HG02798 (cell line): ENCODE measurements around the gene TRMT6.
A peak's percentile ranks its signal among the peaks of the same experiment; 100 is the strongest.

Experiments used
- ATAC-seq: cut with Tn5 transposase; IDR thresholded peaks from one replicate; pipeline ENCODE4 v1.9.1; 2021; ENCODE audit warnings: mild to moderate bottlenecking; ENCODE audit not compliant: unreplicated experiment, poor library complexity

Gene TRMT6, protein sequence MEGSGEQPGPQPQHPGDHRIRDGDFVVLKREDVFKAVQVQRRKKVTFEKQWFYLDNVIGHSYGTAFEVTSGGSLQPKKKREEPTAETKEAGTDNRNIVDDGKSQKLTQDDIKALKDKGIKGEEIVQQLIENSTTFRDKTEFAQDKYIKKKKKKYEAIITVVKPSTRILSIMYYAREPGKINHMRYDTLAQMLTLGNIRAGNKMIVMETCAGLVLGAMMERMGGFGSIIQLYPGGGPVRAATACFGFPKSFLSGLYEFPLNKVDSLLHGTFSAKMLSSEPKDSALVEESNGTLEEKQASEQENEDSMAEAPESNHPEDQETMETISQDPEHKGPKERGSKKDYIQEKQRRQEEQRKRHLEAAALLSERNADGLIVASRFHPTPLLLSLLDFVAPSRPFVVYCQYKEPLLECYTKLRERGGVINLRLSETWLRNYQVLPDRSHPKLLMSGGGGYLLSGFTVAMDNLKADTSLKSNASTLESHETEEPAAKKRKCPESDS

DNA sequence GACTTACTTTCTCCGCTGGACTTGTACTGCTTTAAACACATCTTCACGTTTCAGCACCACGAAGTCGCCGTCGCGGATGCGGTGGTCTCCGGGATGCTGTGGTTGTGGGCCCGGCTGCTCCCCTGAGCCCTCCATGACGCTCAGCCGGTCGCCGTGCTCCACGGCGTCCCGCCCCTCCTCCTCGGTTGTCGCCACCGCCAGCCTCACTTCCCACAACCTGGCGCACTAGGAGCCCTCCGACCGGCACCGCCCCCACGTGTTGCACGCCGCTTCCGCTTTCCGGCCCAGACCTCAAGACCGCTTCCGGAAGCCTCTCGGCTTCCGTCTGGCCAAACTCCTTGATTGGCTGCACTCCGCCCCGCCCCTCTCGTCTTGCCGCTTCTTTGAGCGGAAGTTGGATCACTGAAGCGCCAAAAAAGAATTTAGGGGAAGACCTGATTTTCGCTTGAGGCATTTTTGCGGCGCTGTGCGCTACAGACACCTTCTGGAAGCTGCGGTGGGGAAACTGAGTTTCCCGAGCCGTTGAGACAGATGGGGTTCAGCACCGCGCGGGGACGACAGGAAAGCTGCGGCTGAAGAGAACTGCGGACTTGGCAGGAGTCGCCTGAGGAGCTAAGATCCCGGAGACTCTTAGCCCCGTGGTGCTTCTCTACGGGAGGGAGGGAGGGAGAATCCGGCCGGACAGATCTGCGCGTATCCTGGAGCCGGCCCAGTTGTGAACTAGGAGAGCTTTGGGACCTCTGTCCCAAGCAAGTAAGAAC lies at the start of gene TRMT6, which contains the start of gene MCM8:
TSS of gene TRMT6 (minus strand) at position 263 of the 761 bp plus-strand sequence. CDS start at position 135, 128 bp downstream.
TSS of gene MCM8 (plus strand) at position 382 of the 761 bp plus-strand sequence. CDS start 1,364 bp downstream, outside the sequence.
- ATAC-seq, result peak; percentile 99

GRCh38 chr20:5999783-6000182 lies 49.5 kb upstream of the TRMT6 start:
- no peak for ATAC-seq

GRCh38 chr20:5996765-5997164 lies 46.4 kb upstream of the TRMT6 start:
- ATAC-seq, result peak; percentile 93

- no peak for ATAC-seq
Observed at GRCh38 chr20:5991623-5992441, 41.5 kb upstream of the TRMT6 start.

- no peak for ATAC-seq
Observed at GRCh38 chr20:5990946-5991345, 40.6 kb upstream of the TRMT6 start.

GRCh38 chr20:5989539-5989938 lies 39.2 kb upstream of the TRMT6 start:
- no peak for ATAC-seq

DNA sequence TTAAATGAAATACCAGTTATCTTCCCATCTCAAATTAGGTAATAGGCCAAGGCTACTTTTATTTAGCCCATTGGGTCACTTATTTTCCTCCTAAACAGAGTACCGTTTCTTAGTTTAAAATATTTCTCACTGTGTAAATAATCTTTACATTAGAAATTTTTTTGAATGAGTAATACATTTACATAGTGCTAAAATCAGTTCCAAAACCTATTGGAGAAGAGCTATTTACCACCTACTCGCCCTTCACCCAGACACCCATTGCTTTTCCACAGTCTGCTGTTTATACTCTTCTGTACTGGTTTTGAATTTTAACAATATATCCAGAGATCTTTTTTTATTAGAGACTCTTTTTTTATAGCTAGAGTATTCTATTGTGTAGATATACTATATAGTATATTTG lies 37.0 kb upstream of the TRMT6 start:
- no peak for ATAC-seq

DNA sequence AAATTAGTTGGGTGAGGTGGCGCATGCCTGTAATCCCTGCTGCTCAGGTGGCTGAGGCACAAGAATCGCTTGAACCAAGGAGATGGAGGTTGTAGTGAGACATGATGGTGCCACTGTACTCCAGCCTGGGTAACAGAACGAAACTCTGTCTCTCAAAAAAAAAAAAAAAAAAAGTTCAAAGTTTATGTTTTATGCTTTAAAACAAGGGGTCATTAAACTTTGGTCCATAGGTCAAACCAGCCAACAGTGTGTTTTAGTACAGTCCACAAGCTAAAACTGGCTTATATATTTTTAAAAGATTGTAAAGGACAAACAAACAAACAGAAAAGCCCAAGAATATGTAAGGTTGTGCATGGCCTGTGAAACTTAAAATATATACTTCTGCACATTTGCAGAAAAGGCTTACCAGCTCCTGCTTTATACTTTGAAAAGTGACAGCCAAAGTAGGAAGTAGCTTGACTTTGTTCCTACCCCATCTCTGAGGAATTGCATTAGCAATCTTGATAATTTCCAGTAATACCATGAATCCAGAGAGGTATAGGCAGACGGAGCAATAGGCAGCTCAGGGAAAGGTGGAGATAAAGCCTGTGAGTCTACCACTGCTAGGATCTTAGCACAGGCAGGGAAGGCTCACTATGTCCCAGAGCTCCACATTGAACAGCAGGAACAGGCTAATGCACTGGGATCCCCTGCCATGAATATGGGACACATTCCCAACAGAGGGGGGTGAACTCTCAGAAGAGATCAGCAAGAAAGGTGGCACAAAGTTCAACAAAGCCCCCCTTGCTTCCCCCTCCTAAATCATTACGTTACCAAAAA lies 30.6 kb upstream of the TRMT6 start:
- ATAC-seq, result no peak

GRCh38 chr20:5979801-5980200 lies 29.5 kb upstream of the TRMT6 start:
- ATAC-seq, result no peak

- ATAC-seq, result no peak
Observed at GRCh38 chr20:5977975-5978374, 27.6 kb upstream of the TRMT6 start.

DNA sequence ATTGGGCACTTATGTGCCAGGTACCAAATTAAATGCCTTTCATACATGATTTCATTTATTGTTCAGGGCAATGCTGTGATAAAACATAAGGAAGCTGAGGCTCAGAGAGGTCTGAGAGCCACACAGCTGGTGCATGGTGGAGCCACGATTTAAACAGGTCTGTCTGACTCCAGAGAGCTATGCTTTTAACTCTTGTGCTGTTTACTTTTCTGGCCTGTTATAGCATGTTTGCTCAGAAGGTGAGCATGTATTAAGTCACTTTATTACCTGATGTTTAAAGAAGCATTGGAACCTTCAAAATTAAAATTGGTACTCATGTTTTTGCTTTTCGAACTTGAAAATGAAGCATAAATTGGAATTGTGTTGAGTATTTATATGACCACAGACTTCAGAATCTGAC lies 26.9 kb upstream of the TRMT6 start:
- no peak for ATAC-seq

GRCh38 chr20:5975778-5976177 lies 25.4 kb upstream of the TRMT6 start:
- ATAC-seq, result no peak

- ATAC-seq, result no peak
Observed at GRCh38 chr20:5974531-5974930, 24.2 kb upstream of the TRMT6 start.

GRCh38 chr20:5973971-5974370 lies 23.6 kb upstream of the TRMT6 start:
- ATAC-seq, result no peak

DNA sequence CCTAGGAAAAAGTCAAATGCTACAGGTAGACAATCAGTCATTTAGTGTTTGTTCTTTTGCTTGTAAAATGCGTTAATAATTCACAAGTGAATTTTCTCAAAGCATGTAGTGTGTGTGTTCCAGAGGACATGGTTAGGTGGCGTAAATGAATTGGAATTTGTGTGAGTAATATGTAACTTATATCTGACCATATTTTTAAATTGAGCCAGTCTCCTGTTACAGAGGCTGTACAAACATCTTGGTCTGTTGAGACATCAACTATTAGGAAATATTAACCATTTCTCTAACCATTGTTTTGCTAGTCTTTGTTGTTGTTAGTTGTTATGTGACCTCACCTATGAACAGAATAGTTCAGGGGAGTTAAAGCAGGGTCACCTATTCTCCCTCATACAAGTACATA lies 22.8 kb upstream of the TRMT6 start:
- ATAC-seq, result no peak

DNA sequence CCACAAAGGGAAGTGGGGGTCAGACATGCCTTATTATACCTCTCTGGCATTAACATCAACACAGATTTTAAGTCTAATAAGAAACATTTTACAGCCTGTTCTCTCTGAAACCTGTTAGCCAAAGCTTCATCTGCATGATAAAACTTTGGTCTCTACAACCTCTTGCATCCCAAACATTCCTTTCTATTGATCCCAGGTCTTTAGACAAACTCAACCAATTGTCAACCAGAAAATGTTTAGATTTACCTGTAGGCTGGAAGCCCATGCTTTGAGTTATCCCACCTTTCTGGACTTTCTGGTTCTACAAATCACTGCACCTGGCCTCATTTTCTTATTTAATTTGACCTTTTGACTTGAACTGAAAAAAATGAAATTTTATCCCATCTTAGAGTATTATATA lies 20.9 kb upstream of the TRMT6 start:
- no peak for ATAC-seq

DNA sequence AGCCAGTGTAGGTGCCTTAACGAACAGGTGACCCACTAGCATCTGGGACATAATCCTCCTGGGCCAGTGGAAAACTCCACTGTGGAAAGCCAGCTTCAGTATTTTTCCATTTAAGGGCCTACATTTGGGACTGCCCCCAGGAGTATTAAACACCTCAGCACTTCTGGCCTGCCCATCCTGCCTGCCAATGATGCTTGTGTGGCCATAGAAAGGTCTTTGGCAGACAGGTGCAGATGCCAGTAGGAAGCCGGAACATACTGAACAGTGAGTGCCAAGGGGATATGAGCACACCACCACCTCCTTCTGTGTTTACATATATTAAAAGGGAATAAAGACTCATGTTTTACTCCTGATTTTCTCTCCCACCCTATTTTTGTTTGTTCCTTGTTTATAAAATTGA lies 20.0 kb upstream of the TRMT6 start:
- no peak for ATAC-seq

DNA sequence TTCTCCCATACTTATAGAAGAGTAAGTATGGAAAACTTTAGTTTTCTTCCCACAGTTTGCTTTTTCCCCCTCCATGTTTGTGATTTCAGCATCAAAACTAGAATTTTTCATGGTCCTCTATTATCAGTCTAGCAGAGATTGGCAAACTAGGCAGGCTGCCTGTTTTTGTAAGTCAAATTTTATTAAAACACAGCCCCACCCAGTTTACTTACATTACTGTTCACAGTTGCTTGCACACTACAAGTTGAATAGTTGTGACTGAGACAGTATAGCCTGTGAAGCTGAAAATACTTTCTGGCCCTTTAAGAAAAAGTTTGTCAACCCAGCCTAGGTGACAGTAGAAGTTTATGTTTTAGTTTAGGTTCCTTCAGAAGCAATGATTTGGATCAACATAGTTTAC lies 19.6 kb upstream of the TRMT6 start:
- no peak for ATAC-seq

- ATAC-seq, result no peak
Observed at GRCh38 chr20:5969348-5969935, 19.1 kb upstream of the TRMT6 start.
